ENCODE results near the gene HHAT.

HHAT gene

GRCh38 chr1:210496063-210496462 lies 167.4 kb downstream of the HHAT start:
- DNase-seq: no peak

GRCh38 chr1:210499956-210500355 lies 171.3 kb downstream of the HHAT start:
- no peak for DNase-seq

- DNase-seq: no peak
These were observed 172.1 kb downstream of the HHAT start for GRCh38 chr1:210500831-210501230.

DNA sequence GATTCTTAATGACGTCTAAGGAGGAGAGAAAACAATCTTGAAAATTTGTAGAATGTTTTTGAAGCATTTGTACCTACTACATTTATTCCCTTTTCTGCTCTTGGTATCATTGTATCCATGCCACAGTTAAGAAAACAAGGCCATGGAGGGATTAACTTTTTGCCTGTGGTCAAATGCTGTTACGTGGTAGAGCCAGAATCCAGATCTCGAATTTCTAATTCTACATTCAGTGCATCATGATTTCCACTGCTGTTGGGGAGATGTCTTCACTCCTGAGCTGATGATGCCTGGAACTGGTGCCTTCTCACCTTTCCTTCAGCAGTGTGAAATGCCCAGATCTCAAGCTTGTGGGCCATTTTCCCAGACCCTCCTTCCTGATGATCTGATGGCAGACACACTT lies 175.6 kb downstream of the HHAT start:
- DNase-seq: no peak

- DNase-seq: no peak
These were observed 177.1 kb downstream of the HHAT start for GRCh38 chr1:210505601-210506496.

DNA sequence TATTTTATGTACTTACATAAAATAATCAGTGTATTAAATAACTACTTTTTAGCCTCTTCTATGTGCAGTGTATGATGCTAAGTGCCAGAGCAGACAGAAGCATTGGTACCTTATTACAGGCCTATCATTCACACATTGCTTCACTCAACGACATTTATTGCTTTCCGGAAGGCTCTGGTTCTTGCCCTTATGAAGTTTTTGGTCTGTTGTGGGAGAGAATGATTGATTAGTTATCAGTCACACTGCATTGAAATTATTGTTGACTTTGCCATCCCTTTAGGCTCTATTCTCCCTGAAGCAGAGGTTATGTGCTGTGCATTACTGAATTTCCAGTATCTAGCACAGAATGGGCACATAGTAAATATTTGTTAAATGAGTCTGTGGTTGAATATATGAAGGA lies 178.0 kb downstream of the HHAT start:
- no peak for DNase-seq

DNA sequence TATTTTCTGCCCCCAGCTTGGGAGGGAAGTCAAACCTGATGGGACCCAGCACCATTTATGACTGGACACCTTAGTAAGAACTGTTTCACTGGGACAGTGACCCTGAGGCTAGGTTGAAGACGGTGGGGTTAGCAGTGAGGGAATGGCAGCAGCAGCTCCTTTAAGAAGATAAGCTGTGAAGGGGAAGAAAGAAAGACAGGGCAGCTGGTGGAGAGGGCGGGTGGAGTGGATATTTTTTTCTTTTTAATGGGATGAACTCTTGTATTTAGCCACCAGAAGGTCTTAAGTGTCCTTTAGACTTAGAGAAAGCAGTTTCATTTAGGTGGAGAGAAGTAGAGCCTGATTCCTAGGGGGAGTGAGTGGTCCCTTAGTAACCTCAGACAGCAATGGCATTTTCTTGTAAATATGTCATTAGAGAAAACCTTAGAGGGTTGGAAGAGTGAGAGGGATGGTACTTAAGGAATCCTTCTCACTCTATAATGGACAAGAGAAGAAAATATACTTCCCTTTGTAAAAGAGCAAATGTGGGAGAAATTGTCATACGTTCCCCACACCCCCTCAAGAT lies 187.5 kb downstream of the HHAT start:
- no peak for DNase-seq

- DNase-seq: no peak
These were observed 188.2 kb downstream of the HHAT start for GRCh38 chr1:210516697-210517459.

DNA sequence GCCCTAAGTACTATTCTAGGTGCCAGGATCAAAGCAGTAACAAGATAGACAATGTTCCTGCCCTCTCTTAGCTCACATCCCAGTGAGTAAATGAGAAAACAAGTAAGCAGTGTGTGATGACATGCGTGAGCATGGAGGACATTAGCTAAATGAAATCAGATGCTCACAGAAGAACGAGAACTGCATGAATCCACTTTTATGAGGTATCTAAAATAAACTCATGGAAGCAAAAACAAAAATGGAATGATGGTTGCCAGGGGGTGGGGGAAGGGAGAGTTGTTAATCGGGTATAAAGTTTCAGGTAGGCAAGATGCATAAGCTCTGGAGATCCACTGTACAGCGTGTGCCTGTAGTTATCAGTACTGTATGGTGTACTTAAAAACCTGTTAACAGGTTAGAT lies 195.1 kb downstream of the HHAT start:
- no peak for DNase-seq

GRCh38 chr1:210525716-210526454 lies 197.2 kb downstream of the HHAT start:
- no peak for DNase-seq

DNA sequence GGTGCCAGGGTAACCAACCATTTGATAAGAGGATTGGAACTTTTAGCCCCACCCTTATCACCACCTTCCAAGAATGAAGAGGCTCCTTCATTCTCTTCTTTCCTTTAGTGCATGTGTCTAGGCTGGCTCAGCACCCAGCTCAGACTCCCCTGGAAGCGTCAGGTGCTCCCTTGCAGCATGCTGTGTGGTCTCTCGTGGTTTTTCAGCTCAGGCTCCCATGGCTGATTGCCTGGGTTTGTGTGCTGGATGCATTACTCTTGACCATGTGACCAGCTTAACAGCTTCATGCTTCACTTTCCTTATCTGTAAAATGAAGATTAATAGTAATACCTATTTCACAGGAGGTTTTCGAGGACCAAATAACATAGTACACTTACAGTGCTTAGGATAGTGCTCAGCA lies 198.4 kb downstream of the HHAT start:
- no peak for DNase-seq

GRCh38 chr1:210531475-210532222 lies 202.9 kb downstream of the HHAT start:
- DNase-seq: no peak

DNA sequence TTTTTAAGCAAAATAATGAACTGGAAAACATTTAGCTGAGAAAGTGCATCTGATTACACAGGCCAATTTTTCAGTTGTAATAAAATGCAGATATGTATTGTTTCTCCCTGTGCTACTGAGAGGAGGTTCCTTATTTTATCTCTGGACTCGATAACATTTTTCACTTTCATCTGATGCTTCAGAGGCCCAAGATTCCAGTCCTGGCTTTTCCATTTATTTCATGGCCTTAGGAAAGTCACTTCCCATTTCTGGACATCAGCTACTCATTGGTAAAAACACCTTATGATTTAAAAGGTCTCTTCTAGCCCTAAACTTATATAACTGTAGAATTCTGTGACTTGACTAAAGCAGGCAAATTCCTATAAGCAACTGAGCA lies 203.5 kb downstream of the HHAT start:
- no peak for DNase-seq

DNA sequence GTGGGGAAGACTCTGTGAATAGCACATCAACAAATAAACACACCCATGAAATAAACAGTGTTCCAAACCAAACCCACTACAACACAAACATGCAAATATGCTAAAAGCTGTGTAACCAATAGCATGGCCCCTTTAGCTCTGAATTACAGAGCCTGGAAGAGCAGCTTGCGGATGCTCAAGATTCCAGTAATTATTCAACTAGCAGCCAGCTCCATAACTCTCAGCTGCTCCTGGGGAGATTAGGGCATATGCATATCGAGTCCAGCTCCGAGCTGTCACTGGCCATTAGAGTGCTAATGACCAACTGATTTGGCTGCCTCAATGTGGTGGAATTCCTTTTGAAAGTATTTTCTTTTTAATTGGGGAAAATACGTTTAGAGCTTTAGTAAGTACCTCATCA lies 207.1 kb downstream of the HHAT start:
- DNase-seq: no peak

DNA sequence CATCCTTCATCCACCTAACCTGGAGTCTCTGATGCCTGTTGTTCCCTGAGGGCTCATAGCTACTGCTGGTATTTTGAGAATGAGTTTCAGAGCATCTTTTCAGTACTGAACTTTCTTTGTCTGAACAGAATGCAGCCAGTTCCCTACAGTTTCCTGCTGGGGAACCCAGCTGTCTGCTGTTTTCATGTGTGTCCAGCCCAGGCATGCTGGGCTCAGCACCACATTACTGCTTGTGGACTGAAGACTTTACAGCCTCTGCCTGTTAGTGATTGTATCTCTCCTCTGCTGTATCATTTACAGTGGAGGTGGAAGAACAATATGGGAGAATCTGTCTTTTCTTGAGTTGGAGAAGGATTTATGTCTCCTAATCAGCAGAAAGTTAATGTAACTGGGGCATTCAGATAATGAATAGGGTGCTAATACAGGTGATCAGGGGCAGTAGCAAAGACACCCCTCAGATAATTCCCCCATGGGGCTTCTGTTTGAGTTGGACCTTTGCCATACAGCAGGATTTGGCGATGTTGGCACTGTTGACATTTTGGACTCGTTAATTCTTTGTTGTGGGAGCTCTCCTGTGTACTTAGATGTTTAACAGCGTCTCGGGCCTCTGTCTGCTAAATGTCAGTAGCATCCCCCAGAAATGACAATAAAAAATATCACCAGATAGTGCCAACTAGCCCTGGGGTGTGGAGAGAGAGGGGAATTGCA lies 207.7 kb downstream of the HHAT start:
- DNase-seq: no peak

DNA sequence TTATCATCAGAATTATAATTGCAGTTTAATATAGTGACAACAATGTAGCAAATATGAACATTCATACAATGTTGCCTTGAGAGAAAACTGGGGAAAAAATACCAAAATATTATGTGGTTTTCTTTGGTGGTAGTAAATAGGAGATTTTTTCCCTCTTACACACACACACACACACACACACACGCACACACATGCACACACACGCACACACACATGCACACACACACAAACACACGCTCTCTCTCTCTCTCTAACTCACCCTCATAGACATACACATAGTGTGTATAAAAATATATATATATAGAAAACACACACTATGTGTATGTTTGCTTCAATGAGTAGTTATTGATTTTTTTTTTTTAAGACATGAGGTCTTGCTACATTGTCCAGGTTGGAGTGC lies 211.6 kb downstream of the HHAT start:
- DNase-seq: no peak

GRCh38 chr1:210541680-210542358 lies 213.1 kb downstream of the HHAT start:
- DNase-seq: no peak

GRCh38 chr1:210551899-210552298 lies 223.2 kb downstream of the HHAT start:
- no peak for DNase-seq

DNA sequence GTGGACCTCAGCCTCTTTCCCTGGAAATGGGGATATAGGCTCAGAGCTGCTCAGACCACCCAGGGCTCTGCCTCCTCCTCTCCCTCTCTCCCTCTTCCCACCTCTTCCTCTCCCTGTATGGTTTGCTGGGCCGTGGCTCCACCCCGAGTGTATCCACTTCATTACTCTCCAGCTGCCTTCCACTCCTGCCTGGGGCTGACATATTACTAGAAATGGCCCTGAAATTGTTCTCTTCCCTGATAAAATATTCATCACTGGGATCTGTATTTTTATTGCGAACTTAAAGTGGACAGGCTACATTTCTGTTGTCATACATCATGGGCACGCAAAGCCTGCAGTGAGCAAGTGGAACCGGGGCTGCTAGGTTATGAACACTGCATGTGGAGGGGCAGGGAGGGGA lies 225.0 kb downstream of the HHAT start:
- no peak for DNase-seq

DNA sequence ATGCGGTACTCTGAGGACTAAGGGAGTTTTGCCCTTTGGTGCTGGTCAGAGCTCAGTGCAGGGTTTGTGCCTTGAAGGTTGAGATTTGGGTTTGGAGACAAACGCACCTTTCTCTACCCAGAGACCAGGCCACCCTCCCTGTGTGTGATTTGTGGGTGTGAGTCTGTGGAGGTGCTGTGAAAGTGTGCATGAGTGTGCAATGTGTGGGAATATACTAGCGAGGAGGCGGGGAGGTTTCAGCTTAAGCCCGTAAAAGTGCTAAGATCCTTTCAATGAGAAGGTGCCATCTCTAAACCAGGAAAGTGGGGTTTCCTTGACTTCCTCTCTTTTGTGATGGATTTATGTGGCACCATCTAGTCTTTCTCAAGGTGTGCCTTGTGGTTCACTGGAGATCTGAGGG lies 225.7 kb downstream of the HHAT start:
- no peak for DNase-seq

GRCh38 chr1:210556475-210556874 lies 227.8 kb downstream of the HHAT start:
- no peak for DNase-seq

Data from inflammatory macrophage treated with lipopolysaccharide for 1 hour (primary cell).